HG03565 (cell line): ENCODE data around the gene PSTK.

Source experiments
- ATAC-seq: cut with Tn5 transposase; IDR thresholded peaks from one replicate; pipeline ENCODE4 v1.9.1; 2021; ENCODE audit warnings: mild to moderate bottlenecking, moderate library complexity; ENCODE audit not compliant: unreplicated experiment

PSTK gene

DNA sequence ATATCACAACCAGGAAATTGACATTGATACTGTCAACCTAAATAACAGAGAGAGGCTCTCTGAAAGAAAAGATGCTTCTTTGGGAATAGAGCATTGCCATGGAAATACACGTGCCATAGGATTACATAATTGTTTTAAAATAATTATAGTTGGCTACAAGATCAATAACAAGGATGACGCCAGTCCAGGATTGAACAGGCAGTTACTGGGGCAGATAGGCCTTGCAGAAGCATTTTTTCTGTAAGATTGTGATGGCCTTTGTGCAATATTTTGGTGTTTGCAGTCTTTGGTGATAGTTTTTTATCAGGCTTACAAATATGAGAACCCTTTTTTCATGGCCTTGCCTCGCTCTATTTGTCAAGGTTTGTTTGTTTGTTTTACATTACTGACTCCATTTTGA, 39.1 kb downstream of the PSTK start:
- no peak for ATAC-seq

DNA sequence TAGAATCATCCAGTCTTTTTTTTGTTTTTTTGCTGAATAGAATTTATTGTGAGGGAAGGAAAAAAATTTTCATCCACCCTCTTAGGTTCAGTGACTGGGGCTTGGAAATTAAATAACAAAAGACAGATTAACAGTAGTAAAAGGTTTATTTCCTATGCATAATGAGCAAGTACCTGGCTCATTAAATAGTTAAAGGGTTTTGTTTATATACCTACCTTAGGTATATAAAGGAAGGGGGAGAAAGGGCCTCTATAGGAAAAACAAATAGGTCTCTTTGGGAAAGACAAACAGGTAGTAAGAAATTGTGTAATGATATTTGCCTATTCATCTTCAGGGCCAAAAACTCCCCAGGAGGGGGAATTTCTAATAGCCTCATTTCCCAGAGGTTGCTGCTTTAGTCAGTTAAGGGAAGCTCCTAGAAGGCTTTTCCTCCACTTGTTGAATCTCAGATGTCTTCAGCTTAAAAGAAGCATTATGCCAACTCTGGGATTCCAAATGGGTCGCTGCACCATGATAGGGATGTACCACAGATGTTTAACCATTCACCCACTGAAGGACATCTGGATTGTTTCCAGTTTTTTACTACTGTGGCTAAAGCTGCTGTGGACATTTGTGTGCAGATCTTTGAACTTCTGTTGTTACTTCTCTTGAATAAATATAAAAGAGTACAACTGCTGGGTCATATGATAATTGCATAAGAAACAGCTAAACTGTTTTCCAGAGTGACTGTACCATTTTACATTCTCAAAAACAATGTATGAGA, 39.9 kb downstream of the PSTK start:
- no peak for ATAC-seq

DNA sequence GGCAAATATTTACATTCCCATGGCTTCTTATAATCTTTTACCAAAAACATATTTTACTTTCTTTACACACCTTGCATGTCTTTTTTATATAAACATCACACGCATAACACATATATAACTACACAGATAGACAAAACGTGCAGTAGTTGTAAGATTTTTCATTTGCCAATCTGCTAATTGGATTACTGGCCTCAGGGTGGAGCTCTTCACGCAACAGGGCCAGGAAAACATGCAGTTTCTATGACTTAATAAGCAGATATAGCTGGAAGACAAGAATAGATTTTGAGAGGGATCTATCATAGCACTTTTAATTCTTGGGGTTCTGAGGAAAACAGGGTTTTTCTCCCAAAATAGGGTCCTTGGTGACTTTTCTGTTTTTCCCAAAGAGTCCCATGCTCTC, 41.3 kb downstream of the PSTK start:
- no peak for ATAC-seq

DNA sequence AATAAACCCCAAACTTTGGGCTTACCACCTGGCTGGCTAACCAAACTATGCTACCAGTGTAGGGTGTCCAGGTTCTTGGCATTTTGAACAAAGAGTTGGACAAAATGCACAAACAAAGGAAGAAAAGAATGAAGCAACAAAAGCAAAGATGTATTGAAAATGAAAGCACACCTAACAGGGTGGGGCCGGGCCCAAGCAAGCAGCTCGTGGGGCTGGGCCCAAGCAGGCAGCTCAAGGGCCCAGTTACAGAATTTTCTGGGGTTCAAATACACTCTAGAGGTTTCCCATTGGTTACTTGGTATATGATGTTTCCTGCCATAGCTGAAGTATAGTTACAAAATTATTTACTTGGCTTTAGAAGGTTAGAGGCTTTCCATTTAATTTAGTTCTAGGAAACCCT, 44.3 kb downstream of the PSTK start:
- no peak for ATAC-seq

DNA sequence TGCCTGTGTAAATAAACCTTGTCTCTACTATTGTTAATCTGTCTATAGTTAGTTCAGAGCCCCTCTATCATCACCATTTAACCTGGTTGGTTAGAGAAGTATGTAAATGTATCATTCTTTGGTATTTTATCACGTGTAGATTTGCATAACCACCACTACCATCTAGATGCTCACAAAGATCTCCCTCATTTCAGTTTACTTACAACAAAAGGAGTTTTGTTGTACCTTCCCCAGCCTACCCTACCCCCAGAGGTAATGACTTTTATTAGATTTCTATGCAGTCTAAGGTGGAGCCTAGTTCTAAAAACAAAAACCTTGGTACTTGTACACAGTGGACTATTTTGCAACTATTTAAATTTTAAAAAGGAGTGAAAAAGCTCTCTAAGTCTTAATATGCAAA, 46.1 kb downstream of the PSTK start:
- no peak for ATAC-seq

DNA sequence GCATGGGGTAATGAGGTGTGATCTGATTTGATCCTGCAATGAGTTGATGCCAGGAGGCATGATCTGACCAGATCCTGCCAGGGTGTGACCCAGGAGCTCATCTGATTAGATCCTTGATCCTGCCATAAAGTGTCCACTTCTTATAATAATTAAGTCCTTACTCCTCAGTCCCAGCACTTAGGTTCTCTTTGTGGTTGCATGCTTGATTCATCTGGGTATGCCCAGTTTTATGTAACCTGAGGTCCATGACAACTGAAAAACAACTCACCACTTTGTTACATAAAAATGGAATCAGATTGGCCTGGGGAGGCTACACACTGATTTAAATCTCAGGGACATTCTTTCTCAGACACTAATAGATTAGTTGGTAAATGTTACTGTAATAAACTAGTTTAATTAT, 47.7 kb downstream of the PSTK start:
- no peak for ATAC-seq

DNA sequence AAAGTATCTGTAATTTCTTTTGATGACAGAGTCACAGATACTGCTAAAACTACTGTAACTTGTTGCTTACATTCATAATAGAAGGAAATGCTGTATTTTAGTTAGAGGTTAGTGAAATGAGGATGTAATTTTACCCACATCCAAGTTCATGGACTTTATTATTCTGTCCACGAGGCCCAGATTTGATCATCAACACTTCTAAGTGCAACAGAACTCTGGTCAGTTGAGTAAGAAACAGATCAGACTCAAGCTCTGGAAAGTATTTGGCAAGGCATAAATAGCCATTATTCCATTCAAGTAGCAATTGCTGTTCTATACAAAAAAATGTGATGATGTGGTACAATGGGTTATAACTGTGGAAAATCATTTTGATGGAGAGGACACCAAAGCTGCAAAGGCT, 50.9 kb downstream of the PSTK start:
- no peak for ATAC-seq

DNA sequence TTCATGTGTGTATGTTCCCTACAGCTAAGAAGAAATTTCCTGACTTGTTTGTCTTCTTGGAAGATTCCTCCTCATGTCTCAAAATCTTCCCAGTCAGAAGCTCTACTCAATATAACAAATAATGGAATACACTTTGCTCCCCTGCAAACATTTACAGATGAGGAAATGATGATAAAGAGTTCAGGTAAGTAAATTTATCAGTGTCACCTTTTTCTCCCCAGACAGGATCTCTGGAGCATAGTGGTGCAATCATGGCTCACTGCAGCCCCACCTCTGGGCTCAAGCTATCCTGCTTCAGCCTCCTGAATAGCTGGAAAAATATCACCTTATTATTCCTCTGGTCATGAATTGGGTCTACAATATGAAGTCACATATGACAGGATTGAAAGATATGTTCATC, 54.1 kb downstream of the PSTK start:
- ATAC-seq: no peak

DNA sequence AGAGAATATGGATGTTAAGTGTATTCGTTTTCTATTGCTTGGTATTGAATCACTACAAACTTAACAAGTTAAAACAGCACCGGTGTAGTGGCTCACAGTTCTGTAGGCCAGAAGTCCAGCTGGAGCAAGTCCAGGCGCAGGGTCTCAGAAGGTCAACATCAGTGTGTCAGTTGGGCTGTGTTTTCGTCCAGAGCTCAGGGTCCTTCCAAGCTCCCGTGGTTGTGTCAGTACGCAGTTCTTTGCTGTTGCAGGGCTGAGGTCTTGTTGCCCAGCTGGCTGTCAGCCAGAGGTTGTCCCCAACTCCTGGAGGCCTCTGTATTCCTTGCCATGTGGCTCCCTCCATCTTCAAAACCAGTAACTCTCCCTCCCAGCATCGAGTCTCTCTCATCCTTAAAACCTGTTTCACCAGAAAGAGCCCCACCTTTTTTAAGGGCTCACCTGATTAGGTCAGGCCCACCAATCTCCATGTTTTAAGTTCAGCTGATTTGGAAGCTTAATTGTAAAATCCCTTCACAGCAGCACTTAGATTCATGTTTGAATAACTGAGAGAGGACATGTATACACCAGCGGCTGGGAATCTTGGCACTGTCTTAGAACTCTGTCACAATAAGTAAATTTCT, 55.4 kb downstream of the PSTK start:
- ATAC-seq: no peak

DNA sequence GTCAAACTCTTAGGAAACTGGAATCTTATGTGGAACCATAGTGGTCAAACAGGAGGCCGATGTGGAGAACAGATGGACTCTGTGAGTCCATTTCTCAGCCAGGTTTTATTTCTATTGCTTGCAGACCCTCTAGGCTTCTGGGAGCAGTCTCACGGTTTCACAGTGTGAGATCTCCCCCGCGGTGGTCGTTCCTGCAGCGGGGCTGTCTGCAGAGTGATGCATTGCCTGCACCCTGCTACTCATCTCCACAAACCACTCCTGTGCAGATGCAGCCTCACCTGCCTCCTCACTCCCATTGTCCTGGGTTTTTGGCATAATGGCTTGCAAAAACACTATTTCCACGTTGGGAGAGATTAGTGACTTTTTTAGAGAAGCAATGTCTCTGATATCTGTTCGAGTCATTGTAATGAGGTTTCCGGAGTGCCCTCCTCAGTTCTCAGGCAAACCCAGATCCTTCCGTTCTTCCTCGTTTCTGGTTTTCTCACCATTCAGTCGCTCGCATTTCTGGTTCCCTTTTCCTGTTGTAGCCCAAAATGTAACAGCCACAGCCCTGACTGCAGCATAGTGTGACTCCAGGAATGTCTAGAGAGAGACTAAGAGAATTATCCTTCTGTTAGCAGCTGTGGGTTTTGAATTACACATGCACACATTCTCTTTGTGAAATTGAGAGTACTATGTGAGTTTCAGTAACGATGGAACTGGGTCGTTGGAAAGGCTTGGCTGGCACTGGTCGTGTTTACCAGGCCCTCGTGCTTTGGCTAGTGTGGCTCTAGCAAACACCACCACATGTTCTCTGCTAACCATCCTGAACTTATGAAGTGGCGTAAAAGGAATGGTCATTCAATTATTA, 58.8 kb downstream of the PSTK start:
- ATAC-seq: no peak

DNA sequence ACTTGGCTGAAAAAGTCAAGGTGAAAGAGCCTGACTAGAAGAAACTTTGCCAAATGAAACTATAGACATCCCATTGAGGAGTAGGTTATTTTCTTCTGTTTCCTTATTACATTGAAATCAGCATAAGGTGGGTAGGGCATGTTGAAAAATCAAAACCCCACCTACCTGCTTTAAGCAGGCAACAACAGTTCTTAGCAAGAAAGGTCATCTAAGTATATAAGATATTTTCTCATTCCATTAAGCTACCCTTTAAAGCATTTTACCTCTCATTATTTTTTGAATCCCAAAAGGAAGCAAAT, 59.4 kb downstream of the PSTK start:
- ATAC-seq: no peak
